H9 (cell line): ENCODE data around the gene LMTK2. TPM values are rescaled to one million over a fixed set of nuclear protein-coding genes. Genes with fewer than 3 reads are reported as not detected.

ENCODE experiments used
- DNase-seq: peaks from one replicate; pipeline ENCODE4 v3.0.0-alpha.2; 2017
- H2AFZ ChIP-seq: one replicate; pipeline ENCODE4 v1.6.1; 2013; ENCODE audit warnings: mild to moderate bottlenecking, low read length, control low read depth, moderate library complexity
- H2AK5ac ChIP-seq: 2 replicates; pipeline ENCODE4 v1.6.1; 2013; ENCODE audit warnings: low read length, control low read depth, mixed read lengths; ENCODE audit not compliant: insufficient read length
- H2BK120ac ChIP-seq: one replicate; pipeline ENCODE4 v1.6.1; 2013; ENCODE audit warnings: low read depth, mild to moderate bottlenecking, low read length, control low read depth, inconsistent platforms; ENCODE audit not compliant: poor library complexity, severe bottlenecking
- H2BK12ac ChIP-seq: 2 replicates; pipeline ENCODE4 v1.6.1; 2013; ENCODE audit warnings: low read length, control low read depth, mixed read lengths, low read depth; ENCODE audit not compliant: insufficient read length
- H2BK15ac ChIP-seq: 2 replicates; pipeline ENCODE4 v1.6.1; 2013; ENCODE audit warnings: low read depth, low read length, control low read depth
- H2BK20ac ChIP-seq: one replicate; pipeline ENCODE4 v1.6.1; 2013; ENCODE audit warnings: low read depth, mild to moderate bottlenecking, low read length, control low read depth, inconsistent platforms; ENCODE audit not compliant: poor library complexity, severe bottlenecking
- H2BK5ac ChIP-seq: 2 replicates; pipeline ENCODE4 v1.6.1; 2013; ENCODE audit warnings: low read length, control low read depth, mixed read lengths; ENCODE audit not compliant: insufficient read length
- H3K14ac ChIP-seq: 2 replicates; pipeline ENCODE4 v1.6.1; 2013; ENCODE audit warnings: low read length, control low read depth; ENCODE audit not compliant: insufficient read depth
- H3K18ac ChIP-seq: 2 replicates; pipeline ENCODE4 v1.6.1; 2013; ENCODE audit warnings: low read depth, mild to moderate bottlenecking, mixed read lengths, low read length, control low read depth; ENCODE audit not compliant: insufficient read length
- H3K23ac ChIP-seq: 2 replicates; pipeline ENCODE4 v1.6.1; 2013; ENCODE audit warnings: low read length, control low read depth, mixed read lengths, low read depth; ENCODE audit not compliant: insufficient read length
- H3K23me2 ChIP-seq: 2 replicates; pipeline ENCODE4 v1.6.1; 2013; ENCODE audit warnings: low read depth, mild to moderate bottlenecking, mixed read lengths, low read length, control low read depth; ENCODE audit not compliant: insufficient read length, poor library complexity, severe bottlenecking
- H3K27ac ChIP-seq: 2 replicates; pipeline ENCODE4 v1.5.1; 2013; ENCODE audit warnings: low read length, control low read depth, mixed read lengths, low read depth; ENCODE audit not compliant: insufficient read length
- H3K27me3 ChIP-seq: 2 replicates; pipeline ENCODE4 v1.6.1; 2013; ENCODE audit warnings: low read length, control low read depth, inconsistent platforms; ENCODE audit not compliant: insufficient read depth
- H3K4ac ChIP-seq: 2 replicates; pipeline ENCODE4 v1.6.1; 2013; ENCODE audit warnings: low read depth, mild to moderate bottlenecking, control low read depth, inconsistent platforms, low read length, moderate library complexity
- H3K4me1 ChIP-seq: 2 replicates; pipeline ENCODE4 v1.6.1; 2013; ENCODE audit warnings: low read length, control low read depth, inconsistent platforms; ENCODE audit not compliant: insufficient read depth
- H3K4me2 ChIP-seq: 2 replicates; pipeline ENCODE4 v1.6.1; 2013; ENCODE audit warnings: low read length, control low read depth, mixed read lengths; ENCODE audit not compliant: insufficient read length, insufficient read depth
- H3K56ac ChIP-seq: 2 replicates; pipeline ENCODE4 v1.6.1; 2013; ENCODE audit warnings: low read depth, mild to moderate bottlenecking, mixed read lengths, low read length, control low read depth; ENCODE audit not compliant: insufficient read length
- H3K79me1 ChIP-seq: 2 replicates; pipeline ENCODE4 v1.6.1; 2013; ENCODE audit warnings: low read depth, mild to moderate bottlenecking, moderate library complexity, low read length, control low read depth, inconsistent platforms; ENCODE audit not compliant: insufficient read depth, poor library complexity, severe bottlenecking
- H3K79me2 ChIP-seq: 2 replicates; pipeline ENCODE4 v1.6.1; 2013; ENCODE audit warnings: low read length, control low read depth, inconsistent platforms; ENCODE audit not compliant: insufficient read depth
- H3K9ac ChIP-seq: 2 replicates; pipeline ENCODE4 v1.6.1; 2013; ENCODE audit warnings: low read length, control low read depth, mixed read lengths; ENCODE audit not compliant: insufficient read length; ENCODE audit errors: extremely low read depth
- H3K9me3 ChIP-seq: one replicate; pipeline ENCODE4 v1.6.1; 2013; ENCODE audit warnings: low read depth, low read length, inconsistent platforms; ENCODE audit not compliant: control insufficient read depth
- H3T11ph ChIP-seq: one replicate; pipeline ENCODE4 v1.6.1; 2013; ENCODE audit warnings: mild to moderate bottlenecking, low read length, control low read depth, inconsistent platforms
- H4K20me1 ChIP-seq: one replicate; pipeline ENCODE4 v1.6.1; 2013; ENCODE audit not compliant: control insufficient read depth, insufficient read length, insufficient read depth
- H4K5ac ChIP-seq: 2 replicates; pipeline ENCODE4 v1.6.1; 2013; ENCODE audit warnings: low read depth, mild to moderate bottlenecking, mixed read lengths, low read length, control low read depth; ENCODE audit not compliant: insufficient read length
- H4K8ac ChIP-seq: replicated peaks from 2 replicates; pipeline ENCODE4 v1.6.1; 2013; ENCODE audit warnings: low read length, control low read depth, mixed read lengths, low read depth; ENCODE audit not compliant: insufficient read length
- H4K91ac ChIP-seq: 2 replicates; pipeline ENCODE4 v1.6.1; 2013; ENCODE audit warnings: low read depth, mild to moderate bottlenecking, moderate library complexity, mixed read lengths, low read length, control low read depth; ENCODE audit not compliant: insufficient read length
- H3K27ac Mint-ChIP-seq, 3 experiments: 2 replicates in 2 of 3; 3 replicates in 1 of 3; pipeline ENCODE4 v1.8.0; 2020 to 2021; ENCODE audit warnings: mixed read lengths in 3 of 3, mild to moderate bottlenecking in 1 of 3, moderate library complexity in 1 of 3
- H3K27me3 Mint-ChIP-seq: 2 replicates; pipeline ENCODE4 v1.8.0; 2021; ENCODE audit warnings: low read depth, mild to moderate bottlenecking, moderate library complexity, mixed read lengths
- H3K36me3 Mint-ChIP-seq, 3 experiments: 2 replicates in 2 of 3; 3 replicates in 1 of 3; pipeline ENCODE4 v1.8.0; 2020 to 2021; ENCODE audit warnings: low read depth in 3 of 3, mixed read lengths in 3 of 3; ENCODE audit not compliant: insufficient read depth in 1 of 3
- H3K4me1 Mint-ChIP-seq, 2 experiments: 2 replicates each; pipeline ENCODE4 v1.8.0; 2020; ENCODE audit warnings: mixed read lengths in 2 of 2
- H3K4me3 Mint-ChIP-seq, 2 experiments: 2 replicates in 1 of 2; 3 replicates in 1 of 2; pipeline ENCODE4 v1.8.0; 2020 to 2021; ENCODE audit warnings: mild to moderate bottlenecking in 2 of 2, mixed read lengths in 2 of 2, moderate library complexity in 1 of 2
- H3K9me3 Mint-ChIP-seq, 2 experiments: 2 replicates in 1 of 2; 3 replicates in 1 of 2; pipeline ENCODE4 v1.8.0; 2020; ENCODE audit warnings: mild to moderate bottlenecking in 2 of 2, mixed read lengths in 2 of 2, moderate library complexity in 1 of 2
- CTCF ChIP-seq: fragments of 200-600 bp; sonication (generic); conservative IDR thresholded peaks from 3 replicates; pipeline ENCODE4 v1.8.0; 2021; ENCODE audit warnings: antibody characterized with exemption, mild to moderate bottlenecking
- whole genome bisulfite sequencing: extraction: QIAGEN DNeasy Blood & Tissue Kit; methylation state at CpG from one replicate; pipeline ENCODE4 v1.1.7; 2013; ENCODE audit warnings: missing lambda C conversion rate, low lambda C conversion rate, mixed read lengths; ENCODE audit not compliant: insufficient read length; ENCODE audit errors: extremely low coverage; 5-methylcytosine and 5-hydroxymethylcytosine counted together
- total RNA-seq: library from RNA; stranded (reverse); gene quantifications from 2 replicates; pipeline ENCODE4 v1.2.1, GENCODE V29; 2021

Gene LMTK2
- total RNA-seq, 1 experiment from 2014 or later: 24.9 TPM

- no CpG with 5 or more reads among the region's 11 CpGs for WGBS
Observed at GRCh38 chr7:98204670-98205069, 98.0 kb downstream of the LMTK2 start.

More at GRCh38 chr7:98204670-98205069, 98.0 kb downstream of the LMTK2 start:
- Histone ChIP-seq H2BK15ac (no peak overlapping the region), H3K56ac (no peak overlapping the region), H3K4me1 (no peaks in the 10 kb centered on the region), H3K23ac (no peak overlapping the region), H3K79me1 (no peaks in the 10 kb centered on the region), H3K23me2 (no peaks in the 10 kb centered on the region), H2BK120ac (no peak overlapping the region), H4K8ac (no peak overlapping the region), H2BK5ac (no peak overlapping the region), H4K20me1 (no peaks in the 10 kb centered on the region), H2AFZ (no peak overlapping the region), H4K5ac (no peak overlapping the region), H2BK12ac (no peak overlapping the region), H3K79me2 (0 out of 2 replicates have a peak, but pooled peaks cover 3% of the 10 kb centered on the region), H3K18ac (no peak overlapping the region), H2BK20ac (no peak overlapping the region), H3K14ac (no peak overlapping the region), H4K91ac (no peak overlapping the region), H3K9ac (no peak overlapping the region), H3T11ph (no peak overlapping the region), H3K4me2 (no peak overlapping the region), H3K27me3 (no peaks in the 10 kb centered on the region), H3K9me3 (no peaks in the 10 kb centered on the region), H3K4ac (no peak overlapping the region), H3K27ac (no peak overlapping the region), H2AK5ac (no peak overlapping the region)
- H3K9me3 Mint-ChIP-seq: no peaks in the 10 kb centered on the region
- H3K27me3 Mint-ChIP-seq: no peaks in the 10 kb centered on the region
- TF ChIP-seq CTCF: no peak
- no peak overlapping the region for H3K4me3 Mint-ChIP-seq
- H3K36me3 Mint-ChIP-seq: peaks cover 12 to 30% (median 30%) of the 10 kb centered on the region in 3 experiments; a peak in 6 of 7 replicates
- 0 out of 4 replicates have a peak, but pooled peaks cover 0 to 1% of the 10 kb centered on the region in 2 experiments for H3K4me1 Mint-ChIP-seq
- DNase-seq: no peak
- peak overlapping the region in 1 of 3 experiments; percentile 44; a peak in 1 of 7 replicates for H3K27ac Mint-ChIP-seq
